Spinal cord (tissue), 10 donors: ENCODE results near the gene KRT36. TPM values are rescaled to one million over a fixed set of nuclear protein-coding genes. Genes with fewer than 3 reads are reported as not detected.
A peak's percentile ranks its signal among the peaks of the same experiment; 100 is the strongest.

Source experiments
- DNase-seq, 6 donors: peaks; one replicate each; pipeline versions ENCODE4 v3.0.0 to v3.0.0-alpha.2; 2013 to 2015; ENCODE audit warnings: low spot score in 6 of 6, low read depth in 4 of 6
- H3K27ac ChIP-seq: one replicate; pipeline ENCODE4 v1.5.1; 2013; ENCODE audit warnings: low read depth, low read length, control low read depth
- H3K27me3 ChIP-seq: one replicate; pipeline ENCODE4 v1.6.1; 2013; ENCODE audit warnings: low read length; ENCODE audit not compliant: control insufficient read depth, insufficient read depth
- H3K36me3 ChIP-seq: one replicate; pipeline ENCODE4 v1.6.1; 2013; ENCODE audit warnings: low read length; ENCODE audit not compliant: control insufficient read depth, insufficient read depth
- H3K4me1 ChIP-seq: one replicate; pipeline ENCODE4 v1.6.1; 2013; ENCODE audit warnings: low read length; ENCODE audit not compliant: control insufficient read depth, insufficient read depth
- H3K4me3 ChIP-seq: one replicate; pipeline ENCODE4 v1.5.1; 2013; ENCODE audit warnings: low read depth, low read length, control low read depth
- H3K9me3 ChIP-seq: one replicate; pipeline ENCODE4 v1.6.1; 2013; ENCODE audit warnings: low read length; ENCODE audit not compliant: control insufficient read depth, insufficient read depth
- WGBS: methylation state at CpG from one replicate; pipeline ENCODE4 v1.1.5; 2013; ENCODE audit warnings: missing lambda C conversion rate; ENCODE audit not compliant: insufficient coverage; 5-methylcytosine and 5-hydroxymethylcytosine counted together
- polyA plus RNA-seq, 2 donors: library from polyadenylated mRNA; unstranded; fragments of 120-200 nt; gene quantifications; one replicate each; pipeline ENCODE4 v1.2.1, GENCODE V29; 2013; ENCODE audit not compliant: insufficient read length in 2 of 2
- total RNA-seq, 2 donors: library from RNA; depleted of rRNA in 1 of 2; stranded (reverse); fragments of 120-200 nt in 1 of 2; fragments of >200 nt in 1 of 2; gene quantifications; one replicate each; pipeline versions ENCODE4 v1.2.3 to v1.2.4, GENCODE V29; 2013 to 2014
- donor health status: healthy.

Gene KRT36
- total and polyA plus RNA-seq, 4 donors, result not detected

DNA sequence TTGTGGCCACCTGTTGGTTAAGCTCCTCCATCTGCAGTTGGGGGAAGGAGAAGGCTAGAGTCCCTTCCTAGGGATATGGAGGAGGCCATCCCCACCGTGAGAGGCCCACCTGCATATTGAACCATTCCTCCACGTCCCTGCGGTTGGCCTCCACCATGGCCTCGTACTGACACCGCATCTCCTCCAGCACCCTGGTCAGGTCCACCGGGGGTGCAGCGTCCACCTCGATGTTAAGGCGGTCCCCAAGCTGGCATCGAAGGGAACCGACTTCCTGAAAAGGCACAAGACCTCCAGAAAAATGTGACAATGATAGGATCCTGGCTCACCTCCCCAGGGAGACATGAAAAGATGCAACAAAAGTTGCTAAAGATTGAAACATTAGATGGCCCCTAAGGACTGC lies 25.5 kb downstream of the KRT36 start:
- Histone ChIP-seq H3K36me3 (no peaks in the 10 kb centered on the region), H3K27ac (no peak overlapping the region), H3K9me3 (no peaks in the 10 kb centered on the region), H3K4me1 (peaks cover 4% of the 10 kb centered on the region), H3K27me3 (no peaks in the 10 kb centered on the region), H3K4me3 (no peak overlapping the region)
- no peak for DNase-seq
- WGBS, result 94% methylated on average over 10 of the region's 11 CpGs

DNA sequence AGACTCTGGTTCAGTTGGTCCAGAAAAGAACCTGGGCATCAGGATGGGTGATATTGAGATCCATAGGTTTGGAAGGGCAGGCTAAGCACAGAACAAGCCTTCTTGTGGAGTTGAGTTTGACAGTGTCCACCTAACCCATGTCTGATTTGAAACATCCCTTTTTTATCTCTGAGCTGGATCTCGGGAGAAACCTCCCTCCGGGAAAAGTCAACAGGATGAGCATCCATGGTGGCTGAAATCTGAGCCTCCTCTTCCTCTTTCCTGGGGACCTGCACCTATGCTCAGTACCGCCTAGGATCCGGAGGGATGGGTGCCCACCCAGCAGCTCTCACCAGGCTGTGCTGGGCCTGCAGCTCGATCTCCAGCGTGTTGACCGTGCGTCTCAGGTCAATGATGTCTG lies 26.0 kb downstream of the KRT36 start:
- WGBS, result 97% methylated on average over 8 of the region's 8 CpGs
- H3K36me3 ChIP-seq, result no peaks in the 10 kb centered on the region
- H3K27me3 ChIP-seq, result no peaks in the 10 kb centered on the region
- DNase-seq, result no peak
- peaks cover 4% of the 10 kb centered on the region for H3K4me1 ChIP-seq
- no peak overlapping the region for H3K27ac ChIP-seq
- H3K9me3 ChIP-seq, result no peaks in the 10 kb centered on the region
- H3K4me3 ChIP-seq, result no peak overlapping the region

DNA sequence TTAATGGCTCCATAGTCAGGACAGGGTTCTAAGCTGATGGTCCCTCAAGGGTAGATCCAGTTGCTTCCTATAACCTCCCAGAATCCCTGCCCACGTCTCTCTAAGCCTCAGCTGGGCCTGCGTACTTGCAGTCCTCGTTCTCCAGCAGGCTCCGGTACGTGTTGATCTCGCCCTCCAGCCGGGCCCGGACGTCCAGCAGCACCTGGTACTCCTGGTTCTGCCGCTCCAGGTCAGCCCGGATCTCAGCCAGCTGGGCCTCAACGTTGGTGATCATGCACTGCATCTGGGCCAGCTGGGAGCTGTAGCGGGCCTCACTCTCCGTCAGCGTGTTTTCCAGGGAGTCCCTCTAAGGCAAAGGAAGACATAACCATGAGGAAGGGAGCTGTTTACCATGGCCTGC lies 27.0 kb downstream of the KRT36 start:
- Histone ChIP-seq H3K9me3 (no peaks in the 10 kb centered on the region), H3K4me3 (no peak overlapping the region), H3K4me1 (peaks cover 4% of the 10 kb centered on the region), H3K27ac (no peak overlapping the region), H3K27me3 (no peaks in the 10 kb centered on the region), H3K36me3 (no peaks in the 10 kb centered on the region)
- DNase-seq, result no peak
- 81% methylated on average over 15 of the region's 15 CpGs for WGBS

DNA sequence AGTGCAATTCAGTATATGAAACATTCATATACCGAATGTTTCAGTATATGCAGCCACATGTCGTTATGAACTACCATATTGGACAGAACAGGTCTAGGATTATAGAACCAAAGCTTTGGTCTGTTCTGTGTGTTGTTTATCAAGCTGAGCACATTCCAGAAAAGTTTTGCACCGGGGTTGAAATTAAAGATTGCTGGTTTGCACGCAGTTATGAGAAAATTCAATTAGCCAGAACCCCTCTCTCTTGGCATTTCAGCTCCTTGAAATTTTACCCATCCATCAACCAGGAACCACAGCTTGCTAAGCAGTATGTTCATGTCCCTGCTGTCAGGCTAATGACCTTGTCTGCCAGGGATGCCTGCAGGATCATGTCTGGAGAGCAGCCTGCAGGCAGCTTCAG lies 32.0 kb downstream of the KRT36 start:
- H3K9me3 ChIP-seq, result no peaks in the 10 kb centered on the region
- peaks cover 4% of the 10 kb centered on the region for H3K4me1 ChIP-seq
- H3K27ac ChIP-seq, result no peak overlapping the region
- no peaks in the 10 kb centered on the region for H3K27me3 ChIP-seq
- no peaks in the 10 kb centered on the region for H3K36me3 ChIP-seq
- DNase-seq, result peak in 2 of 6 donors; percentile 13 to 74
- H3K4me3 ChIP-seq, result no peak overlapping the region
- 86% methylated on average over 2 of the region's 4 CpGs for WGBS

DNA sequence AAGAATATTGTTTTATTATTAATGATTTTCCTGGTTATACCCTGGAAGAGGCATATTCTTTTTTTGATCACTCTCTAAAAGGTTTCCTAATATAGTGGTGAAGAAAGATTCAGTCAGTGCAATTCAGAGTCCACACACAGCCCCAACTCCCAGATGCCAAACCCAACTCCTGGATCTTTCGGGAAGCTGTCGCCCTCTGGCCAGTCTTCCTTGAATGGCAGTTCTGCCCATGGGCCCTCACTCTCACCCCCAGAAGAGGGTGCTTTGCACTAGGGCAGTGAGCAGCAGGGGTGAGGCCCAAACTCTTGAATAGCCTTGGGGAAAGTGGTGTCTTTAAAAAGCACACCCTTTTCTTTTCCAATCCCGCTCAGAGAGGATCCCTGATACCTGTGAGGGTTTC lies 33.5 kb downstream of the KRT36 start:
- no CpG with 5 or more reads among the region's 3 CpGs for WGBS
- no peak overlapping the region for H3K4me3 ChIP-seq
- peaks cover 4% of the 10 kb centered on the region for H3K4me1 ChIP-seq
- no peaks in the 10 kb centered on the region for H3K27me3 ChIP-seq
- no peak overlapping the region for H3K27ac ChIP-seq
- no peaks in the 10 kb centered on the region for H3K36me3 ChIP-seq
- no peak for DNase-seq
- no peaks in the 10 kb centered on the region for H3K9me3 ChIP-seq

DNA sequence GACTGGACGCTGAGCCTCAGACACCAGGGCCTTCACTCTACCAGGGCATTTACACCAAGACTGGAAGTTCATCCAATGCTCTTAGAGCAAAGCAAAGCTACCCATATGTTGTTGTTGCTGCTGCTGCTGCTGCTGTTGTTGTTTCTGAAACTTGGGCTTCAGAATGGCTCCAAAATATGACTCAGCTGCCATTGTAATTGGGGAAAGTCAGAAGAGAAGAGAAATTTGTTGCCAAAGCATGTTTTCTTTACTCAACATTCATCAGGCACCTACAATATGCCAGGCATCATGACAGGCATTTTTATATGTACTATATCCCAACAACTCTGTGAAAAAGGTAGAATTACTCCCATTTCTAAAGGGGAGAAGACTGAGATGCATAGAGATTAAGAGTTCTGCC lies 34.5 kb downstream of the KRT36 start:
- H3K4me3 ChIP-seq, result no peak overlapping the region
- no peak overlapping the region for H3K27ac ChIP-seq
- WGBS, result no CpG with 5 or more reads among the region's 1 CpG
- no peaks in the 10 kb centered on the region for H3K27me3 ChIP-seq
- no peaks in the 10 kb centered on the region for H3K36me3 ChIP-seq
- H3K4me1 ChIP-seq, result peaks cover 4% of the 10 kb centered on the region
- no peaks in the 10 kb centered on the region for H3K9me3 ChIP-seq
- DNase-seq, result no peak

DNA sequence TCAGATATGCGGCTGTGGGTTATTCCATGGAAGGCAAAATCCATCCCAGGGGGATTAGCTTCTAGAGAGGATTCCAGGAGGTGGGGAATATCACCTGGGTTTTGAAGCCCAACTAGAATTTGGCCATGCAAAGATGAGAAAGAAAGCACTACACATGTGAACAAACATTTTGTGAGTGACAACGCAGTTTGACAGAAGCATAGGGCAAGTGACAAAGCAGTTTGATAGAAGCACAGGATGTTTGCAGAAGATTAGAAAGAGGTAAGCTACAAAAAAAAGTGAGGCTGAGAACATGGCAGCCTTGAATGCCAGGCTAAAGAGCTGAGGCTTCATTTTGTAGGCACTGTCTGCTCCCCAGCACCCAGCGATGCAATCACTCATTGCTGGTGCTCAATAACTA lies 36.6 kb downstream of the KRT36 start:
- Histone ChIP-seq H3K4me1 (no peaks in the 10 kb centered on the region), H3K27me3 (no peaks in the 10 kb centered on the region), H3K9me3 (no peaks in the 10 kb centered on the region), H3K36me3 (no peaks in the 10 kb centered on the region), H3K27ac (no peak overlapping the region), H3K4me3 (no peak overlapping the region)
- no peak for DNase-seq
- WGBS, result 94% methylated on average over 2 of the region's 3 CpGs

DNA sequence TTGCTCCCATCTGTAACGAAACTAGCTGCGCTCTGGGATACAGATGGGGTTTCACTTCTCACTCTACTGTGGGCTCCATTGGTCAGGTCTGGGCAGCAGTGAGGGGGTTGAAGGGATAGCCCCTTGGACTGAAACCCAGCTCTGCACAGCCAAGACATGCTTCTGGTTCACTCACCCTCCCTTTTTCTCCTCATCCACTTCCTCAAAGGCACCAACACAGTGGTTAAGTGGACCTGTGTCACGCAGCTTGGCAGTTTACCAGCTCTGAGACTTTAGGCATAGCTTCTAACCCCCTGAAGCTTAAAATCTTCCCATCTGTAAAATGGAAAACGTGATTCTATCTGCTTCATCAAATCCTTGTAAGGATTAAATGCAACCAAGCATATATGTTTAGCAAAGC lies 37.4 kb downstream of the KRT36 start:
- Histone ChIP-seq H3K4me1 (no peaks in the 10 kb centered on the region), H3K27me3 (no peaks in the 10 kb centered on the region), H3K4me3 (no peak overlapping the region), H3K27ac (no peak overlapping the region), H3K9me3 (no peaks in the 10 kb centered on the region), H3K36me3 (no peaks in the 10 kb centered on the region)
- WGBS, result 89% methylated on average over 3 of the region's 4 CpGs
- no peak for DNase-seq

DNA sequence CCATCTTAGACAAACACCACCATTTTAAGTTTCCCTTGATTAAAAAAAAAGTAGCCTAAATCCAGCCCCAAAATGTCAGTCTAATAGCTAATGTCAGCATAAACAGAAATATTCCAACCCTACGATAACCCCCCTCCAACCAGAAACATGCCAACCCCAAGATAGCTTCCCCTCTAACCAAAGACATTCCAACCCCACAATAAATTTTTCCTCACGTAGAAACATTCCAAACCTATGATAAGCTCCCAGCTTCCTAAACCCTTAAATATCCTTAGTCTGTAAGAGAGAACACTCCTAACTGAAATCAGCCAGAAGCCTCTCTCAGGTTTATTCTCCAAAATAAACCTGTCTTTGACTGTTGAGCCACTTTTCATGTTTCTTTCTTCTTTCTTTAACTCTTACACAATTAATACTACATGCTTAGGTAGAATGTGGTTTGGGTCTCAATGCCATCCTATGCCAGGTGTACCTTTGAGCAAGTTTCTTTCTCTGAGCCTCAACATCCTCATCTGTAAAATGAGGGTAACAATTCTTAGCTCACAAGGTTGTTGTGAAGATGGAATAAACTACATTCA lies 38.5 kb downstream of the KRT36 start:
- DNase-seq, result no peak
- Histone ChIP-seq H3K4me3 (no peak overlapping the region), H3K27me3 (no peaks in the 10 kb centered on the region), H3K4me1 (no peaks in the 10 kb centered on the region), H3K9me3 (no peaks in the 10 kb centered on the region), H3K36me3 (no peaks in the 10 kb centered on the region), H3K27ac (no peak overlapping the region)
- WGBS, result 100% methylated on average over 2 of the region's 2 CpGs

DNA sequence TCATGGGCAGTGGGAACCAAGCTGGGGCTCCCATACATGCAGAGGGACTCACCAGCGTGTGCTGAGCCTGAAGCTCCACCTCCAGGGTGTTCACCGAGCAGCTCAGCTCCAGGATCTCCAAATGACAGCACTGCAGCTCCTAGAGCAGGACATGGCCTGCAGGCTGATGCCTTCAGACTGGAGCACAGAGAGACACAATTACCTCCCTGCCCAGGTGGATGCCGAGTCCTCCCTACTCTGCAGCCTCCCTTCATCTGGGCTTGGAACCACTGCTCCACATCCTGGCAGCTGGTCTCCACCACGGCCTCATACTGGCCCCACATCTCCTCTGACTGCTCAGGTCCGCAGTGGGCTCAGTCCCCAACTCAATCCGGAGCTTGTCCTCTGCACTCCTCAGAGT lies 40.7 kb downstream of the KRT36 start:
- Histone ChIP-seq H3K4me1 (no peaks in the 10 kb centered on the region), H3K27ac (no peak overlapping the region), H3K27me3 (no peaks in the 10 kb centered on the region), H3K4me3 (no peak overlapping the region), H3K36me3 (no peaks in the 10 kb centered on the region), H3K9me3 (no peaks in the 10 kb centered on the region)
- 79% methylated on average over 6 of the region's 6 CpGs for WGBS
- DNase-seq, result no peak
